Measurements from ENCODE around the gene ANKRD2.
"Not testable (repeated sequence)": the region's sequence is repeated elsewhere in the genome, so short reads cannot be mapped to it uniquely, and the experiment has no call there.

The ANKRD2 gene

GRCh38 chr10:97575127-97575668, 2.6 kb downstream of the ANKRD2 start:
- no peak for DNase-seq (ENCODE audit: low read depth, low spot score)
- no peak for TF ChIP-seq CTCF (IDR thresholded peaks at IDR 0.05; ENCODE audit: insufficient read depth, low read length, missing control alignments)
- ChIA-PET POLR2A (interaction anchor here (0.6 to 1.1 kb wide), 2 partner anchors 33 to 761 kb away, joined by 3 read pairs; no protein-coding TSS in a partner anchor), CTCF (interaction anchor here (0.5 to 12.7 kb wide), 14 partner anchors 10 to 156 kb away, joined by 3 to 199 read pairs (median 4); partner anchors contain the start of genes C10orf62 and HOGA1)
- no peak overlapping the region for H3K4me3 ChIP-seq (ENCODE audit: low read depth, low read length)

- POLR2A ChIA-PET; DNase-seq (ENCODE audit: low read depth, low spot score); H3K4me3 ChIP-seq (ENCODE audit: low read depth, low read length): not testable (repeated sequence)
- CTCF ChIA-PET = interaction anchor here (1.2 to 12.7 kb wide), 9 partner anchors 8 to 155 kb away, joined by 3 to 199 read pairs (median 7); partner anchors contain the start of genes C10orf62 and HOGA1
Measured at GRCh38 chr10:97576487-97576886, 3.9 kb downstream of the ANKRD2 start.

GRCh38 chr10:97577701-97578100, 5.1 kb downstream of the ANKRD2 start:
- DNase-seq (ENCODE audit: low read depth, low spot score) = no peak
- ChIA-PET CTCF (interaction anchor here (1.4 to 11.6 kb wide), 3 partner anchors 9 to 38 kb away, joined by 3 to 199 read pairs (median 3); no protein-coding TSS in a partner anchor), POLR2A (no interaction called here)
- H3K4me3 ChIP-seq (ENCODE audit: low read depth, low read length) = no peak overlapping the region
- no peak for TF ChIP-seq CTCF (IDR thresholded peaks at IDR 0.05; ENCODE audit: insufficient read depth, low read length, missing control alignments)

- ChIA-PET POLR2A (no interaction called here), CTCF (interaction anchor here (11.6 kb wide), 1 partner anchor 35 kb away, joined by 199 read pairs; no protein-coding TSS in a partner anchor)
- no peak for TF ChIP-seq CTCF (IDR thresholded peaks at IDR 0.05; ENCODE audit: insufficient read depth, low read length, missing control alignments)
- no peak for DNase-seq (ENCODE audit: low read depth, low spot score)
- H3K4me3 ChIP-seq (ENCODE audit: low read depth, low read length) = peak overlapping the region; percentile 12
Measured at GRCh38 chr10:97578171-97578844, 5.7 kb downstream of the ANKRD2 start.

GRCh38 chr10:97580421-97581367, 8.1 kb downstream of the ANKRD2 start:
- POLR2A ChIA-PET = no interaction called here
- TF ChIP-seq CTCF (IDR thresholded peaks at IDR 0.05; ENCODE audit: insufficient read depth, low read length, missing control alignments) = no peak
- DNase-seq (ENCODE audit: low read depth, low spot score) = no peak
- no peak overlapping the region for H3K4me3 ChIP-seq (ENCODE audit: low read depth, low read length)
- CTCF ChIA-PET = interaction anchor here (1.2 to 2.5 kb wide), 2 partner anchors 9 to 12 kb away, joined by 4 to 21 read pairs; partner anchors contain the start of gene ANKRD2

- no peak overlapping the region for H3K4me3 ChIP-seq (ENCODE audit: low read depth, low read length)
- DNase-seq (ENCODE audit: low read depth, low spot score) = no peak
- POLR2A ChIA-PET = no interaction called here
- CTCF ChIA-PET = interaction anchor here (1.1 to 2.5 kb wide), 3 partner anchors 10 to 29 kb away, joined by 3 to 21 read pairs (median 3); partner anchors contain the start of gene ANKRD2
- no peak for TF ChIP-seq CTCF (IDR thresholded peaks at IDR 0.05; ENCODE audit: insufficient read depth, low read length, missing control alignments)
Measured at GRCh38 chr10:97582169-97582568, 9.6 kb downstream of the ANKRD2 start.

Data from AG04449 (cell line).